HFF-Myc (cell line): ENCODE results near the gene MYO16.

Experiments used
- DNase-seq: peaks from one replicate; pipeline ENCODE4 v3.0.0-alpha.2; 2011; ENCODE audit warnings: low read depth; ENCODE audit errors: extremely low read depth
- H3K4me3 ChIP-seq: replicated peaks from 2 replicates; pipeline ENCODE4 v1.5.1; 2011; ENCODE audit warnings: low read depth, mild to moderate bottlenecking, control low read depth, low read length
- CTCF ChIP-seq: IDR thresholded peaks from 2 replicates; pipeline ENCODE4 v1.5.1; 2012; ENCODE audit warnings: mild to moderate bottlenecking, low read depth, low read length, control low read depth; ENCODE audit errors: missing control alignments

MYO16 gene

DNA sequence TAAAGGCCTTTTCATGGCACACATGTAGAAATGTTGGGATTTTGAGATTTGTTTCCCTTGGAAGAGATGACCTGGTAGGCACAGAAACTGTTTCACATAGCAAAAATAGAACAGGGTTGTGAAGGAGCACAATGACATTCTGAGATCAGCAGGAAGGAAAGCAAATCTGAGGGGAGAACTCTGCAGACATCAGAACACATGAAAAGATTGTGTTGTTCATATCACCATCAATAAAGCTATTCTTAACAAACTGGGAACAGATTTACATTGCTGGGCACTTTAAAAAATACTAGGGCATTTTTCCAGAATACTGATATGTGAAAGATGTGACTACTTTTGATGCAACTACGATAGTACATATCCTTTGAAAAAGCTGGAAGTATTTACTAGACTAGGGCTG lies 481.7 kb downstream of the MYO16 start:
- TF ChIP-seq CTCF = no peak
- no peak overlapping the region for H3K4me3 ChIP-seq
- no peak for DNase-seq

- no peak for DNase-seq
- TF ChIP-seq CTCF = no peak
- H3K4me3 ChIP-seq = no peak overlapping the region
Measured at GRCh38 chr13:109113427-109113826, 484.0 kb downstream of the MYO16 start.

DNA sequence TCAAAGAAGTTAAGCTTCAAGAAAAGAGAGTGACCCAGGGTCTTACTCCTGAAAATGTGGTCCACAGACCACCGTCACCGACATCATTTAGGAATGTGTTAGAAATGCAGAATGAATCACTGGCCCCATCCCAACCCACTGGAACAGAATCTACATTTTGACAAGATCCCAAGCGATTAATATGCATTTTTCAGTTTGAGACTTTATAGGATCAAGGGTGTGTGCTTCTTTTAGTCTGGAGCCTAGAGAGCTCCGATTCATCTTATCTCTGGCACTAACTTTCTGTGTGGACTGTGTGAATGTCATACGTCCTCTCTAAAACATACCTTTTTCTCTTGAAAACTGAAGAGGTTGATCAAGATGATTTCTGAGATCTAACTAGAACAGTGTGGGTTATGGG lies 484.8 kb downstream of the MYO16 start:
- DNase-seq = no peak
- H3K4me3 ChIP-seq = no peak overlapping the region
- TF ChIP-seq CTCF = no peak

DNA sequence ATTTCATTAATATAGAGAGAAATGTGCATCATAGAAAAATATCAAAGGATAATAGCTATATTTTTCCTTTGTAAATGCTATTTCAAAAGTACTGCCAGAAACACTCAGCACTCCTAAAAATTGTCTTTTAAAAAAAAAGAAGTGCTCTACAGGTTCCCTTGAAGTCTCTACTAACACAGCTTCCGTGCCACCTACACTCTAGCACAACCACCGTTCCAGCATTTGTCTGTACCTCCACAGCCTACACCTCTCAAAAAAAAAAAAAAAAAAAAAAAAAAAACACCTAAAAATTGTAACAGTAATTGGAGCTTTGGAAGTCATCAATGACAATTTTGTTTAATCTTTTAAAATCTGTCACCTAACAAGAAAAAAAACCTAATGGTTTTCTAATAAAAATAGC lies 485.6 kb downstream of the MYO16 start:
- no peak overlapping the region for H3K4me3 ChIP-seq
- no peak for TF ChIP-seq CTCF
- DNase-seq = no peak

- H3K4me3 ChIP-seq = no peak overlapping the region
- no peak for DNase-seq
- no peak for TF ChIP-seq CTCF
Measured at GRCh38 chr13:109118521-109118920, 489.1 kb downstream of the MYO16 start.

DNA sequence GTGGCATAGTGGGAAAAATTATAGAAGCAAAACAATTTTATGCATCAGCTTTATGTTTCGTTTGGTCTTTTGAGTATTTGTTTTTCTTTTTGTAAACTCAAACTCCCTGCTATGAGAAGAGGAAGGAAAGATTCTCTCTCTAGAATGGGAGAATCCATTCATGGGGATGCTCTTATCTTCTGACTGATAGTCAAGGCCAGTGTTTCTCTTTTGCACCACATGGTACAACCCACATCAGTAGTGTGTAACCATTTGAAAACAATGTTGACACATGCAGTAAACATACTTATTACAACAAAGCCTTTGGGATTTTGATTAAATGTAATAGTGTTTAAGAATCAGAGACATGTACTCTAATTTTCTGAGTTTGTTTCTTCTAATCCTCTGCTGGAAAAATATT lies 490.5 kb downstream of the MYO16 start:
- DNase-seq = no peak
- no peak overlapping the region for H3K4me3 ChIP-seq
- no peak for TF ChIP-seq CTCF

GRCh38 chr13:109121826-109122225 lies 492.4 kb downstream of the MYO16 start:
- no peak overlapping the region for H3K4me3 ChIP-seq
- no peak for DNase-seq
- no peak for TF ChIP-seq CTCF
